GM12891 (cell line): ENCODE measurements around the gene IFNA13.

Source experiments
- PAX5 ChIP-seq: IDR thresholded peaks from 2 replicates; pipeline ENCODE4 v1.6.1; 2011; ENCODE audit warnings: low read length, moderate library complexity, mild to moderate bottlenecking; ENCODE audit not compliant: insufficient read depth, severe bottlenecking
- POLR2A ChIP-seq: IDR thresholded peaks from 2 replicates; pipeline ENCODE4 v1.6.1; 2011; ENCODE audit warnings: low read depth, low read length, control low read depth
- POLR2AphosphoS5 ChIP-seq: IDR thresholded peaks from 2 replicates; pipeline ENCODE4 v1.6.1; 2011; ENCODE audit warnings: low read depth, low read length, control low read depth
- POU2F2 ChIP-seq: IDR thresholded peaks from 2 replicates; pipeline ENCODE4 v1.6.1; 2011; ENCODE audit warnings: low read depth, mild to moderate bottlenecking, control low read depth, low read length, moderate library complexity
- SPI1 ChIP-seq: IDR thresholded peaks from 2 replicates; pipeline ENCODE4 v1.6.1; 2011; ENCODE audit warnings: low read depth, low read length, control low read depth
- TAF1 ChIP-seq: IDR thresholded peaks from 2 replicates; pipeline ENCODE4 v1.6.1; 2011; ENCODE audit warnings: low read depth, low read length, control low read depth

DNA sequence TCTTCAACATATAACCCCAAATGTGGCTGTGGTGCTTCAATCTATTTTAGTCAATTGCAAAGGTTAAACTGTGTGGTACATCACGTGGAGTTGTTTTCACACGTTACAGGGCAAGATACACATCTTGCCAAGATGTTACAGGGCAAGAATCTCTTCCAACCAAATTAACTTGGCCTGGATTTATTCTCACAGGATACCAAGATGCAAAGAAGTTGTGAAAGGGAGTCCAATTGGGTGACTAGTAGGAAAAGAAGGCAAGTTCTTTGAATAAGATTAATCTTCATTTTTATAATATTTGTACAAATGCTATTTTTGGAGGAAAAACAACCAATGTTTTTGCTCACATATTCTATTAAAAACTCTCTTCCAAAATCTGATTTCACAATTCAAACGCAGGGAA lies 36.3 kb upstream of the IFNA13 start:
- TF ChIP-seq POLR2A (no peak), TAF1 (no peak), POLR2AphosphoS5 (no peak), PAX5 (no peak), POU2F2 (no peak), SPI1 (no peak)
